RWPE2 (cell line): Measurements from ENCODE around the gene FAM50B.

Experiments used
- ATAC-seq: fragments of 200-7000 bp; cut with Tn5 transposase; 3 replicates; pipeline ENCODE4 v1.9.1; 2021; ENCODE audit warnings: low read depth
- DNase-seq: peaks from one replicate; pipeline ENCODE4 v3.0.0-alpha.2; 2020; ENCODE audit warnings: low spot score
- H3K27ac ChIP-seq: fragments of 450-650 bp; 2 replicates; pipeline ENCODE4 v1.5.1; 2017; ENCODE audit warnings: mild to moderate bottlenecking; ENCODE audit not compliant: poor library complexity, severe bottlenecking
- H3K27me3 ChIP-seq: fragments of 250-450 bp; sonication (Bioruptor Pico); 2 replicates; pipeline ENCODE4 v1.5.1; 2021; ENCODE audit warnings: mild to moderate bottlenecking, moderate library complexity; ENCODE audit not compliant: insufficient read depth, poor library complexity, severe bottlenecking
- H3K36me3 ChIP-seq: fragments of 250-450 bp; sonication (Bioruptor Pico); 2 replicates; pipeline ENCODE4 v1.5.1; 2020; ENCODE audit warnings: low read depth, mild to moderate bottlenecking, moderate library complexity
- H3K4me1 ChIP-seq: fragments of 250-450 bp; sonication (Bioruptor Pico); 2 replicates; pipeline ENCODE4 v1.5.1; 2021; ENCODE audit warnings: mild to moderate bottlenecking, moderate library complexity; ENCODE audit not compliant: insufficient read depth, poor library complexity, severe bottlenecking
- H3K4me3 ChIP-seq: fragments of 250-450 bp; sonication (Bioruptor Pico); 2 replicates; pipeline ENCODE4 v1.5.1; 2021; ENCODE audit warnings: mild to moderate bottlenecking, moderate library complexity; ENCODE audit not compliant: severe bottlenecking
- H3K9me3 ChIP-seq: fragments of 250-450 bp; sonication (Bioruptor Pico); 2 replicates; pipeline ENCODE4 v1.5.1; 2021; ENCODE audit warnings: mild to moderate bottlenecking, moderate library complexity; ENCODE audit not compliant: severe bottlenecking
- TF ChIP-seq, protein P1 (sequence below): fragments of 450-650 bp; IDR thresholded peaks from one replicate; pipeline ENCODE4 v1.5.1; 2017; ENCODE audit warnings: mild to moderate bottlenecking, moderate library complexity; ENCODE audit not compliant: poor library complexity, severe bottlenecking

FAM50B gene

DNA sequence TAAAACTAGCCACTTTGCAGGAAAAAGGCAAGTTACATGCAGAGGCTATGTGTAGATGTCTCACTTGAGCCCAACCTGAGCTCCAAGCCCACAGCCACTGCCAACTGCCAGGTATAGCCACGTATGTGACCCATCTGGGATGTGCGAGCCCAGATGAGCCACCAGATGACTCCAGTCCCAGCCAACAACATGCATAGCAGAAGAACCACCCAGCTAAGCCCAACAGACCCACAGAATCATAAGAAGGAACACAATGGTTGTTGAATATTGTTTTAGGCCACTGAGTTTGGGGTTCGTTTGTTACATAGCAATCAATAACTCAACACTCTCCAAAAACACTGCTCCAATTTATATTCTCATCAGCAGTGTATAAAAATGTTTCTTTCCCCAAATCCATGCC is 16.3 kb downstream of the FAM50B start:
- Histone ChIP-seq H3K4me1 (peaks cover 3% of the 10 kb centered on the region), H3K27me3 (no peaks in the 10 kb centered on the region), H3K4me3 (no peak overlapping the region), H3K36me3 (no peaks in the 10 kb centered on the region), H3K9me3 (no peaks in the 10 kb centered on the region), H3K27ac (no peak overlapping the region)
- ATAC-seq (no peak), DNase-seq (no peak)
- TF ChIP-seq, protein P1, sequence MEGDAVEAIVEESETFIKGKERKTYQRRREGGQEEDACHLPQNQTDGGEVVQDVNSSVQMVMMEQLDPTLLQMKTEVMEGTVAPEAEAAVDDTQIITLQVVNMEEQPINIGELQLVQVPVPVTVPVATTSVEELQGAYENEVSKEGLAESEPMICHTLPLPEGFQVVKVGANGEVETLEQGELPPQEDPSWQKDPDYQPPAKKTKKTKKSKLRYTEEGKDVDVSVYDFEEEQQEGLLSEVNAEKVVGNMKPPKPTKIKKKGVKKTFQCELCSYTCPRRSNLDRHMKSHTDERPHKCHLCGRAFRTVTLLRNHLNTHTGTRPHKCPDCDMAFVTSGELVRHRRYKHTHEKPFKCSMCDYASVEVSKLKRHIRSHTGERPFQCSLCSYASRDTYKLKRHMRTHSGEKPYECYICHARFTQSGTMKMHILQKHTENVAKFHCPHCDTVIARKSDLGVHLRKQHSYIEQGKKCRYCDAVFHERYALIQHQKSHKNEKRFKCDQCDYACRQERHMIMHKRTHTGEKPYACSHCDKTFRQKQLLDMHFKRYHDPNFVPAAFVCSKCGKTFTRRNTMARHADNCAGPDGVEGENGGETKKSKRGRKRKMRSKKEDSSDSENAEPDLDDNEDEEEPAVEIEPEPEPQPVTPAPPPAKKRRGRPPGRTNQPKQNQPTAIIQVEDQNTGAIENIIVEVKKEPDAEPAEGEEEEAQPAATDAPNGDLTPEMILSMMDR: no peak

DNA sequence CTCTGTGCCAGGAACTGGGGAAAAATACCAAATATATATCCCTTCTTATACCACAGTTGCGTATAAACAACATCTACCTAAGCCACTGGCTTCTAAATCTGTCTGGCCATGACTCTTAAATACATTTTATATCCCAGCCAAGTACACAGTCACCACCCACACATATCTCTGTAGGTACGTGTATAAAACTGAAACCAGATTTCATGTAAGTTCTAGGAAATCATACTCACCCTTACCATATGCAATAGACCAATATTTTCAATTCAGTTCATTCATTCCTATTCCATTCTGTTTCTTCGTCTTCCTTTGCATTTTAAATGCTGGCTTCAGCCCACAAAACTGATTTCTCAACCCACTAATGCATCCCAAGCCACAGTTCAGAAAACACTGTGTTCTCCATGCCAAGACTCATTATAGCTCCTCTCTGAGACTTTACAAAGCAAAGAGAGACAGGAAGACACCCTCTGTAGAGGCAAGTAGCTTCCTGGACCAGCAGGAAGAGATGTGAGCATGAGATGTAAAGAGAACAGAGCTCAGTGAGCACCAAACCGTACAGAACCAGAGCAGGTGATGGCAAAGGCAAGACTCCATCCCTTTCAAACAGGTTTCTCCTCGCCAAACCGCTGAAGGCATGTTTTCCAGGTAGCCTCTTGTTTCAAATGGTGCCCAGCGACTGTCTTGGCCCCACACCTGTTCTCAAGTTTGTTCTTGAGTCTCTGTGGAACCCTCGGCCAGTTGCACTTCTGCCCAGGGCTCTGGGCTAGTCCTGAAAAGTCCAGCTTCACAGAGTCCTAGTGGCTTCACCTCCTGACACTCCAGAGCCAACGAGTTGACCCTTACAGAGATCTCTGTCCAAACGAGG is 18.7 kb downstream of the FAM50B start:
- H3K27ac ChIP-seq: peak overlapping the region; percentile 22
- H3K36me3 ChIP-seq: no peaks in the 10 kb centered on the region
- TF ChIP-seq, protein P1: no peak
- DNase-seq (no peak), ATAC-seq (peak; percentile 73)
- H3K9me3 ChIP-seq: no peaks in the 10 kb centered on the region
- no peaks in the 10 kb centered on the region for H3K27me3 ChIP-seq
- peaks cover 3% of the 10 kb centered on the region for H3K4me1 ChIP-seq
- H3K4me3 ChIP-seq: no peak overlapping the region

DNA sequence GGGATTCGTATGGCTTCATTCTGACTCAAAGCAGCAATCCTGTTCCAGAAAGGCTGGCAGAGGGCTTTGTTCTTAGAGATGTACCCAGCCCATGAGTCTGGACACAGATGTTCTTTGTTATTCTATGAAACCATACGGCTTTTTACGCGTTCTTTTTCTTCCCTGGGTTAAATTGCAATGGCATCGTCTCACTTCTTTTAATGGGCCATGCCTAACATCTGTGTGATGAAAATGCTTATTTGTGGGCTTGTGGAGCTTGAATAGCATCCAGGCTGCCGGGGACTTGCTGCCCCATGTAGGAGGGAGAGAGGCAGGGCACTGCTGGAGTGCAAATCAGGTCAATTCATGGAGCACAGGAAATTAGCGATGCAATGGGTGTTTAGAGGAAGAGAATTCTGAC is 19.4 kb downstream of the FAM50B start:
- no peak overlapping the region for H3K27ac ChIP-seq
- TF ChIP-seq, protein P1: no peak
- H3K4me1 ChIP-seq: peaks cover 3% of the 10 kb centered on the region
- DNase-seq: no peak
- H3K36me3 ChIP-seq: no peaks in the 10 kb centered on the region
- no peak overlapping the region for H3K4me3 ChIP-seq
- no peaks in the 10 kb centered on the region for H3K9me3 ChIP-seq
- no peaks in the 10 kb centered on the region for H3K27me3 ChIP-seq
- no peak for ATAC-seq

DNA sequence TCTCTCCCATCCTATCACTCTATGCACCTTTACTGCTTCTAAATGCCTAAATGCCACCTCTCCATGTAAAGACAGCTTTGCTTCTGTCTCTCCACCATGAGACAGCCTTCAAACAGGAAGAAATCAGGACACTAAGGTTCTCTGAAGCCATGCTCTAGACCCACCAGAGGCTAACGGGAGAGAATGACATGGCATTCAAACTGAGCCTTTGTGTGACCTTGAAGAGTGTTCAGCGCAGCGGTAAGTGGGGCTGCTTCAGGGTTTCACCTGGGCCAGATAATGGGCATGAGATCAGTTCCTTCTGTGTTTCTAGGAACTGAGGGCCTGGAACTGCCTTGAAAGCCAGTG is 20.1 kb downstream of the FAM50B start:
- no peaks in the 10 kb centered on the region for H3K27me3 ChIP-seq

More for the DNA sequence above, 20.1 kb downstream of the FAM50B start:
- H3K36me3 ChIP-seq: no peaks in the 10 kb centered on the region
- H3K9me3 ChIP-seq: no peaks in the 10 kb centered on the region
- no peak for DNase-seq
- no peak overlapping the region for H3K27ac ChIP-seq
- no peak overlapping the region for H3K4me3 ChIP-seq
- TF ChIP-seq, protein P1: no peak
- H3K4me1 ChIP-seq: peaks cover 3% of the 10 kb centered on the region
- ATAC-seq: no peak
